ENCODE results near the gene TRPM5. TPM values are rescaled to one million over a fixed set of nuclear protein-coding genes. Genes with fewer than 3 reads are reported as not detected.

The TRPM5 gene
- total RNA-seq, 1 donor from 2014 or later: not detected

- Histone ChIP-seq H3K9me3 (no peaks in the 10 kb centered on the region), H3K4me1 (no peaks in the 10 kb centered on the region), H3K36me3 (no peaks in the 10 kb centered on the region), H3K27me3 (no peaks in the 10 kb centered on the region), H3K27ac (no peak overlapping the region), H3K4me3 (no peak overlapping the region)
- intact Hi-C loops (cut with DNase I): no loop called here
- TF ChIP-seq CTCF (IDR thresholded peaks at IDR 0.05): no peak
- DNase-seq (ENCODE audit: low spot score in 2 of 2): no peak
Observed at GRCh38 chr11:2431395-2431794, 12.9 kb downstream of the TRPM5 start.

GRCh38 chr11:2428322-2428795 lies 16.0 kb downstream of the TRPM5 start:
- no peaks in the 10 kb centered on the region for H3K27me3 ChIP-seq
- no peaks in the 10 kb centered on the region for H3K36me3 ChIP-seq
- TF ChIP-seq CTCF (IDR thresholded peaks at IDR 0.05): peak; percentile 16 to 52 (median 47)
- H3K27ac ChIP-seq: no peak overlapping the region
- no peak overlapping the region for H3K4me3 ChIP-seq
- DNase-seq (ENCODE audit: low spot score in 2 of 2): no peak
- H3K9me3 ChIP-seq: no peaks in the 10 kb centered on the region
- H3K4me1 ChIP-seq: no peaks in the 10 kb centered on the region
- intact Hi-C loops (cut with DNase I): no loop called here

GRCh38 chr11:2427721-2428321 lies 16.5 kb downstream of the TRPM5 start:
- no peaks in the 10 kb centered on the region for H3K9me3 ChIP-seq
- no peak overlapping the region for H3K27ac ChIP-seq
- H3K4me3 ChIP-seq: no peak overlapping the region
- no peaks in the 10 kb centered on the region for H3K36me3 ChIP-seq
- H3K4me1 ChIP-seq: no peaks in the 10 kb centered on the region
- intact Hi-C loops (cut with DNase I): no loop called here
- TF ChIP-seq CTCF (IDR thresholded peaks at IDR 0.05): no peak
- no peak for DNase-seq (ENCODE audit: low spot score in 2 of 2)
- no peaks in the 10 kb centered on the region for H3K27me3 ChIP-seq

GRCh38 chr11:2426826-2427521 lies 17.3 kb downstream of the TRPM5 start:
- H3K4me3 ChIP-seq: no peak overlapping the region
- no peaks in the 10 kb centered on the region for H3K4me1 ChIP-seq
- intact Hi-C loops (cut with DNase I): no loop called here
- H3K9me3 ChIP-seq: no peaks in the 10 kb centered on the region
- no peak for TF ChIP-seq CTCF (IDR thresholded peaks at IDR 0.05)
- no peak for DNase-seq (ENCODE audit: low spot score in 2 of 2)
- H3K36me3 ChIP-seq: no peaks in the 10 kb centered on the region
- no peak overlapping the region for H3K27ac ChIP-seq
- no peaks in the 10 kb centered on the region for H3K27me3 ChIP-seq

GRCh38 chr11:2426221-2426620 lies 18.1 kb downstream of the TRPM5 start:
- Histone ChIP-seq H3K4me3 (no peak overlapping the region), H3K27me3 (no peaks in the 10 kb centered on the region), H3K4me1 (no peaks in the 10 kb centered on the region), H3K36me3 (no peaks in the 10 kb centered on the region), H3K27ac (no peak overlapping the region), H3K9me3 (no peaks in the 10 kb centered on the region)
- TF ChIP-seq CTCF (IDR thresholded peaks at IDR 0.05): no peak
- DNase-seq (ENCODE audit: low spot score in 2 of 2): no peak
- intact Hi-C loops (cut with DNase I): no loop called here

All from ascending aorta (tissue), 2 donors.